Spleen (tissue), 11 donors: Measurements from ENCODE around the gene ATG14. TPM values are rescaled to one million over a fixed set of nuclear protein-coding genes. Genes with fewer than 3 reads are reported as not detected.

Experiments
- DNase-seq: peaks from one replicate; pipeline ENCODE4 v3.0.0-alpha.2; 2020
- H3K27ac ChIP-seq, 8 donors: fragments of 200-600 bp; sonication (generic) in 7 of 8; 1 replicate in 4 of 8; 2 replicates in 4 of 8; pipeline versions ENCODE4 v1.5.0 to v1.8.0; 2016 to 2021; ENCODE audit warnings: inconsistent platforms in 4 of 8, mild to moderate bottlenecking in 4 of 8, moderate library complexity in 1 of 8
- H3K27me3 ChIP-seq, 7 donors: fragments of 200-600 bp; sonication (generic) in 6 of 7; replicated peaks in 1 of 7; 1 replicate in 4 of 7; 2 replicates in 3 of 7; pipeline versions ENCODE4 v1.5.0 to v1.8.0; 2016 to 2021; ENCODE audit warnings: inconsistent platforms in 3 of 7, mild to moderate bottlenecking in 1 of 7
- H3K36me3 ChIP-seq, 6 donors: fragments of 200-600 bp; sonication (generic) in 5 of 6; 1 replicate in 4 of 6; 2 replicates in 2 of 6; pipeline versions ENCODE4 v1.5.0 to v1.8.0; 2016 to 2021; ENCODE audit warnings: inconsistent platforms in 2 of 6
- H3K4me1 ChIP-seq, 6 donors: fragments of 200-600 bp; sonication (generic) in 5 of 6; 1 replicate in 3 of 6; 2 replicates in 3 of 6; pipeline versions ENCODE4 v1.5.0 to v1.8.0; 2016 to 2021; ENCODE audit warnings: inconsistent platforms in 3 of 6
- H3K4me3 ChIP-seq, 8 donors: fragments of 200-600 bp; sonication (generic) in 7 of 8; 1 replicate in 4 of 8; 2 replicates in 4 of 8; pipeline versions ENCODE4 v1.5.0 to v1.8.0; 2016 to 2021; ENCODE audit warnings: inconsistent platforms in 4 of 8, mild to moderate bottlenecking in 4 of 8, moderate library complexity in 2 of 8
- H3K9me3 ChIP-seq, 8 donors: fragments of 200-600 bp; sonication (generic) in 7 of 8; 1 replicate in 4 of 8; 2 replicates in 4 of 8; pipeline versions ENCODE4 v1.5.0 to v1.8.0; 2016 to 2021; ENCODE audit warnings: inconsistent platforms in 4 of 8
- POLR2A ChIP-seq, 3 donors: fragments of 450-650 bp; IDR thresholded peaks; one replicate each; pipeline ENCODE4 v1.5.1; 2017; ENCODE audit warnings: antibody characterized with exemption in 3 of 3, mild to moderate bottlenecking in 1 of 3
- POLR2AphosphoS5 ChIP-seq, 3 donors: sonication (generic); formaldehyde crosslinking; IDR thresholded peaks; one replicate each; pipeline ENCODE4 v1.5.1; 2017; ENCODE audit warnings: antibody characterized with exemption in 3 of 3
- WGBS, 5 donors: extraction: QIAGEN DNeasy Blood & Tissue Kit in 3 of 5; methylation state at CpG; one replicate each; pipeline versions ENCODE4 v1.1.5 to v1.1.7; 2013 to 2018; 5-methylcytosine and 5-hydroxymethylcytosine counted together
- intact Hi-C: fragments of 100-400 bp; cut with DNase I; formaldehyde crosslinking; loops from one replicate; pipeline ENCODE4 v1.15.0; 2023; ENCODE audit warnings: low total_unique reads
- polyA plus RNA-seq, 3 donors: library from polyadenylated mRNA; stranded (reverse); fragments of 200-250 nt; gene quantifications; one replicate each; pipeline ENCODE4 v1.2.1, GENCODE V29; 2013
- total RNA-seq, 7 donors: library from RNA; depleted of rRNA in 3 of 7; stranded (reverse); fragments of >200 nt in 3 of 7; fragmentation: NEBNext Ultra II Directional in 4 of 7; extraction: Animal tissue kit (Norgen Biotek cat#: 25700) in 4 of 7; gene quantifications; one replicate each; pipeline versions ENCODE4 v1.1.0 to v1.2.1, GENCODE V29; 2016 to 2021
- TF ChIP-seq, protein P1 (sequence below), 11 experiments: fragments of 200-600 bp in 7 of 11; fragments of 450-650 bp in 4 of 11; sonication (generic) in 4 of 11; IDR thresholded peaks in 8 of 11; conservative IDR thresholded peaks in 3 of 11; 1 replicate in 7 of 11; 2 replicates in 4 of 11; pipeline versions ENCODE4 v1.4.0 to v1.8.0; 2016 to 2021; ENCODE audit warnings: antibody characterized with exemption in 11 of 11, inconsistent platforms in 4 of 11, mild to moderate bottlenecking in 1 of 11
- donor health status: healthy with polysubstance abuse.
- donor health status: DM: no; HTN: no; CAD: no; lungs with moderate emphysema.
- donor health status: DM: no; HTN: no; CAD: no.
- donor health status: Bipolar disorder and iron deficiency.
- donor health status: healthy.
- donor health status: DM: no; HTN: no; CAD: no.
- donor health status: DM: yes; HTN: yes; CAD: no.

ATG14 gene
- total and polyA plus RNA-seq, 10 donors: 5.4 to 14.8 (median 12.1) TPM

DNA sequence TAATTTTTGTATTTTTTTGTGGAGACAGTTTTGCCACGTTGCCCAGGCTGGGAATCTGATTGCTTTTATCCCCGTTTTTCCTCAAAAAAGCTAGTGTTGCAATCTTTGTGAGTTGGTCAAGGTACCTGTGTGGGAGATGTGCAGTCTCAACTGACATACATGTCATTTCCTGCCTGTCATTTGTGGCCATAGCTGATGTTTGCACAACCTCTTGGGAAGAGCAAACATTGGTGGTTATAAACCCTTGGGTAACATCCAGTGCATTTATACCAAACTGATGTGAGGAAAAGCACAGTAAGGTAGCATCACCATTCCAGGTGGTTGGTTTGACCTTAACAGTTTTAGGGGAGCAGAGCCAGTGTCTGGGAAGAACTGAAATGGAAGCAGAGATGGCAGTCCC, 54.7 kb downstream of the ATG14 start:
- H3K9me3 ChIP-seq: no peaks in the 10 kb centered on the region
- DNase-seq: no peak
- no peak overlapping the region for H3K4me3 ChIP-seq
- intact Hi-C loops: no loop called here
- 48 to 97% (median 71%) methylated on average over 2 of the region's 2 CpGs for WGBS, 5 donors
- no peaks in the 10 kb centered on the region for H3K27me3 ChIP-seq
- peaks cover 0 to 21% (median 4%) of the 10 kb centered on the region in 6 donors for H3K4me1 ChIP-seq
- TF ChIP-seq POLR2A (IDR thresholded peaks at IDR 0.05) (no peak), POLR2AphosphoS5 (IDR thresholded peaks at IDR 0.05) (no peak)
- TF ChIP-seq, protein P1, sequence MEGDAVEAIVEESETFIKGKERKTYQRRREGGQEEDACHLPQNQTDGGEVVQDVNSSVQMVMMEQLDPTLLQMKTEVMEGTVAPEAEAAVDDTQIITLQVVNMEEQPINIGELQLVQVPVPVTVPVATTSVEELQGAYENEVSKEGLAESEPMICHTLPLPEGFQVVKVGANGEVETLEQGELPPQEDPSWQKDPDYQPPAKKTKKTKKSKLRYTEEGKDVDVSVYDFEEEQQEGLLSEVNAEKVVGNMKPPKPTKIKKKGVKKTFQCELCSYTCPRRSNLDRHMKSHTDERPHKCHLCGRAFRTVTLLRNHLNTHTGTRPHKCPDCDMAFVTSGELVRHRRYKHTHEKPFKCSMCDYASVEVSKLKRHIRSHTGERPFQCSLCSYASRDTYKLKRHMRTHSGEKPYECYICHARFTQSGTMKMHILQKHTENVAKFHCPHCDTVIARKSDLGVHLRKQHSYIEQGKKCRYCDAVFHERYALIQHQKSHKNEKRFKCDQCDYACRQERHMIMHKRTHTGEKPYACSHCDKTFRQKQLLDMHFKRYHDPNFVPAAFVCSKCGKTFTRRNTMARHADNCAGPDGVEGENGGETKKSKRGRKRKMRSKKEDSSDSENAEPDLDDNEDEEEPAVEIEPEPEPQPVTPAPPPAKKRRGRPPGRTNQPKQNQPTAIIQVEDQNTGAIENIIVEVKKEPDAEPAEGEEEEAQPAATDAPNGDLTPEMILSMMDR (IDR thresholded peaks at IDR 0.05 in 8 of 11, conservative IDR thresholded peaks at IDR 0.05 in 3 of 11): no peak
- peaks cover 0 to 33% (median 10%) of the 10 kb centered on the region in 6 donors for H3K36me3 ChIP-seq
- no peak overlapping the region for H3K27ac ChIP-seq

DNA sequence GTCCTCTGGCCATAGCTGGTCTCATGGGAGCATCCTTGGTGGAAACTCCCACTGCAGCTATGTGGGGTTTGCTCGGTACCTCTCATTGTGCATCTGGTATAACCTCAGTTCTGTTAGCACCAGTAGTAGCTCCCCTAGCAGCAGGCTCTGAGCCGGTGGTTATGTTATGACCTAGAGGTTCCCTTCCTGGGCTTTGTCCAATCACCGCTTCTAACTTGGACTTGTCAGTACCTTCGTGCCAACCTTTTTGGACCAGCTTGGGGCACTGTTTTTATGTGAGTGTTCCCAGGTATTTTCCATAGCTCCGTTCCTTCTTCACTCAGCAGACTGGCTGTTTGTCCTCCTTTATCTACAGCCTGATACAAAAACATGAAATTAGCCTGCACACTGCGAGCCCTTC, 55.7 kb downstream of the ATG14 start:
- H3K36me3 ChIP-seq: peaks cover 0 to 43% (median 20%) of the 10 kb centered on the region in 6 donors
- no peaks in the 10 kb centered on the region for H3K27me3 ChIP-seq
- H3K4me1 ChIP-seq: peaks cover 0 to 21% (median 4%) of the 10 kb centered on the region in 6 donors
- DNase-seq: no peak
- no peaks in the 10 kb centered on the region for H3K9me3 ChIP-seq
- intact Hi-C loops: no loop called here
- WGBS, 5 donors: 83 to 97% (median 87%) methylated on average over 6 of the region's 6 CpGs
- no peak overlapping the region for H3K27ac ChIP-seq
- TF ChIP-seq POLR2AphosphoS5 (IDR thresholded peaks at IDR 0.05): no peak
- H3K4me3 ChIP-seq: no peak overlapping the region

DNA sequence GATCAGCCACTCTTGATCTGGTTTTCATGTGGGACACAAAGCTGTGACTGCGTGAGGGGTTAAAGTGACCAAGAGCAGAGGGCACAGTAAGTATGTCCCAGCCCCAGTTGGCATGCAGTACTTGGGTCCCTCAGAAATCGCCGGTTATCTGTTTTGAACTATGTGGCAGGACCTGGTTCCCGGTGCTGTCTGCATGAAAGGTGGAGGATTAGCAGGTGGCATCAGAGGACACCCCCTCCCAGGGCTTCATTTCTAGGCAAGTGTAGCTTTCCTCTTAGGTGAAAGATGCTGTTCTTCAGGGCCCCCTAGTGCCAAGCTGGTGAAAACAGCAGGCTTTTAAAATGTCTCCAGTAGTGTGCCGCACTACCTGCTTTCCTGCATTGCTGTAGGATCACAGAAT, 57.1 kb downstream of the ATG14 start:
- peak overlapping the region in 5 of 8 donors; percentile 17 to 73 (median 65) for H3K27ac ChIP-seq
- 56 to 84% (median 61%) methylated on average over 5 of the region's 5 CpGs for WGBS, 5 donors
- no peaks in the 10 kb centered on the region for H3K27me3 ChIP-seq
- peaks cover 0 to 30% (median 7%) of the 10 kb centered on the region in 6 donors for H3K4me1 ChIP-seq
- DNase-seq: no peak
- TF ChIP-seq, protein P1 (IDR thresholded peaks at IDR 0.05 in 8 of 11, conservative IDR thresholded peaks at IDR 0.05 in 3 of 11): peak in 8 of 11 experiments; percentile 14 to 70 (median 56)
- TF ChIP-seq POLR2AphosphoS5 (IDR thresholded peaks at IDR 0.05): no peak
- intact Hi-C loops: loop anchor here (5.0 kb wide), 1 partner anchor 87 kb away; no protein-coding TSS in a partner anchor
- H3K36me3 ChIP-seq: peaks cover 0 to 52% (median 25%) of the 10 kb centered on the region in 6 donors
- H3K4me3 ChIP-seq: no peak overlapping the region
- H3K9me3 ChIP-seq: no peaks in the 10 kb centered on the region

DNA sequence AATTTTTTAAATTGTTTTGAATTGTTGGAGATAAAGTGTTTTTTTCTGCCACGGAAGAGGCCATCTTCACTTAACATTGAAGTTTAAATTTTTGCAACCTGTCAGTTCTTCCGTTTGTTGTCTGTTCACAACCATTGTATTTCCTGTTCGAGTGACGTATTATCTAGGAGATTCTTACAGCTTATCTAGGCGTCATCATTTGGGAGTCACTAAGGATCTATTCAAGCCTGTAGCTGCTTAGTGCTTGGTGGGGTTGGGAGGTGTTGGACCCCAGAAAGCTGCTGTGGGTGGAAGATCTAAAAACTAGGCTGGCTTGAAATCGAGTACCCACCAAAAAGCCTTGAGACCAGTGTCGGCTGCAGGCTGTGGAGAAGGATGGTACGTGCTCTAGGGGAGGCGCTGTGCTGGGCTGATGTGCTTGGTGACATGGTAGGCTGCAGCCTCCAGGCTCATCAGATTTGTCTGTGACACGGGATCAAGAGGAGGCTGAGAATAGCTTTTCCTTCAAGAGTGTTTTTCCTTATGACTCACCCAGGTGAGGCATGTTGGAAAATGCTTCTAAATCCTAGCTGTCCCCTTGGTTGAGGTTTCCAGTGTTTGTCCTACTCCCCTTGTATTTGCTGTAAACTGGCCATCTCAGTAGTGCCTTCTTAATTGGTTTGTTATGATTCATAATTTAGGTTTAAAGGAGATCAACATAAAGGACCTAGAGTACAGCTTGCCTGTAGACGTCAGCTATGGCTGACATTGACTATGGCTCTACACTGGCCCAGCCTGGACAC, 57.8 kb downstream of the ATG14 start:
- TF ChIP-seq POLR2AphosphoS5 (IDR thresholded peaks at IDR 0.05) (no peak), POLR2A (IDR thresholded peaks at IDR 0.05) (no peak)
- TF ChIP-seq, protein P1 (IDR thresholded peaks at IDR 0.05 in 8 of 11, conservative IDR thresholded peaks at IDR 0.05 in 3 of 11): no peak
- Histone ChIP-seq H3K27me3 (no peaks in the 10 kb centered on the region), H3K27ac (peak overlapping the region in 5 of 8 donors; percentile 17 to 73 (median 65)), H3K4me3 (peak overlapping the region in 1 of 8 donors; percentile 16), H3K36me3 (peaks cover 0 to 52% (median 25%) of the 10 kb centered on the region in 6 donors), H3K4me1 (peaks cover 0 to 36% (median 11%) of the 10 kb centered on the region in 6 donors), H3K9me3 (no peaks in the 10 kb centered on the region)
- 80 to 91% (median 86%) methylated on average over 11 of the region's 11 CpGs for WGBS, 5 donors
- intact Hi-C loops: loop anchor here (5.0 kb wide), 1 partner anchor 87 kb away; no protein-coding TSS in a partner anchor
- DNase-seq: no peak
